IPS-20b (cell line): ENCODE data around the gene PPP1R14C.
"Not testable (repeated sequence)": the region's sequence is repeated elsewhere in the genome, so short reads cannot be mapped to it uniquely, and the experiment has no call there.

Experiments used
- H3K27ac ChIP-seq: one replicate; pipeline ENCODE4 v1.5.1; 2013; ENCODE audit warnings: low read length
- H3K27me3 ChIP-seq: 2 replicates; pipeline ENCODE4 v1.6.1; 2013; ENCODE audit warnings: mild to moderate bottlenecking, low read length, inconsistent platforms; ENCODE audit not compliant: insufficient read depth
- H3K36me3 ChIP-seq: 2 replicates; pipeline ENCODE4 v1.6.1; 2013; ENCODE audit warnings: low read depth, mild to moderate bottlenecking, inconsistent platforms, low read length, moderate library complexity; ENCODE audit not compliant: insufficient read depth
- H3K4me1 ChIP-seq: 2 replicates; pipeline ENCODE4 v1.6.1; 2013; ENCODE audit warnings: mild to moderate bottlenecking, control low read depth, inconsistent platforms, low read length, moderate library complexity; ENCODE audit not compliant: insufficient read depth
- H3K4me3 ChIP-seq: 2 replicates; pipeline ENCODE4 v1.5.1; 2013; ENCODE audit warnings: mild to moderate bottlenecking, low read length, inconsistent platforms
- H3K9ac ChIP-seq: 2 replicates; pipeline ENCODE4 v1.6.1; 2013; ENCODE audit warnings: low read depth, mild to moderate bottlenecking, inconsistent platforms, low read length, moderate library complexity
- H3K9me3 ChIP-seq: 2 replicates; pipeline ENCODE4 v1.6.1; 2013; ENCODE audit warnings: mild to moderate bottlenecking, low read depth, low read length, inconsistent platforms; ENCODE audit not compliant: insufficient read depth

PPP1R14C gene

DNA sequence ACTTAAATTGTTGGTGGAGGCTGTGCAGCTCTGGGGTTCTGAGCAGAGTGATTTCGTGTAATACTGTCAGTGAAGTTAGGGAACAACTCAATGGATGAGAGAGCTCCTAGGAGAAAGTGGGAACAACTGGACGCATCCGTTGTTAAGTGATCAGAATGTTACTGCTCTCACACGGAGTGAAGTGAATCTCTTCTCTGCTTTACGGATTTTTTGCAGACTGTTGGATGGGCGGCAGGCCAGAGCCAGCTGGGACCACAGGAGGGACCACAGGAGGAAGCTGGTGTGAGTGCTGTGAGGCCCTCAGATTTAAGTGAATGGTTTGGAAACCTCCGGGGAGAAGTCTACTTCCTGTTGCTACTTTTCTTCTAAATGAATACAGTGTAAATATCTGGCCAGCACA, 23.7 kb upstream of the PPP1R14C start:
- no peaks in the 10 kb centered on the region for H3K27me3 ChIP-seq
- no peaks in the 10 kb centered on the region for H3K9me3 ChIP-seq
- no peaks in the 10 kb centered on the region for H3K4me1 ChIP-seq
- H3K27ac ChIP-seq: no peak overlapping the region
- no peak overlapping the region for H3K4me3 ChIP-seq
- no peak overlapping the region for H3K9ac ChIP-seq
- H3K36me3 ChIP-seq: no peaks in the 10 kb centered on the region

DNA sequence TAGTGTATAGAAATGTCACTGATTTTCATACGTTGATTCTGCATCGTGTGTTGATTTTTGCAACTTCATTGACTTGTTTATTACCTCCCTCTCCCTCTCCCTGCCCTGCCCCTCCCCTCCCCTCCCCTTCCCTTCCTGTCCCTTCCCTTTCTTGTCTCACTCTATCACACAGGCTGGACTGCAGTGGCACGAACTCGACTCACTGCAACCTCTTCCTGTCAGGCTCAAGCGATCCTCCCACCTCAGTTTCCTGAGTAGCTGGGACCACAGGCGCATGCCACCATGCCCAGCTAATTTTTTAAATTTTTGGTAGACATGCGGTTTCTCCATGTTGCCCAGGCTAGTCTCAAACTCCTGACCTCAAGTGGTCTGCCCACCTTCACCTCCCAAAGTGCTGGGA, 19.2 kb upstream of the PPP1R14C start:
- Histone ChIP-seq H3K36me3 (no peaks in the 10 kb centered on the region), H3K27me3 (no peaks in the 10 kb centered on the region), H3K4me1 (no peaks in the 10 kb centered on the region), H3K9ac (no peak overlapping the region), H3K9me3 (no peaks in the 10 kb centered on the region), H3K27ac (no peak overlapping the region), H3K4me3 (no peak overlapping the region)

- Histone ChIP-seq H3K9ac (no peak overlapping the region), H3K27me3 (no peaks in the 10 kb centered on the region), H3K4me3 (no peak overlapping the region), H3K4me1 (no peaks in the 10 kb centered on the region), H3K9me3 (no peaks in the 10 kb centered on the region), H3K36me3 (no peaks in the 10 kb centered on the region), H3K27ac (no peak overlapping the region)
Measured at GRCh38 chr6:150124235-150124634, 18.6 kb upstream of the PPP1R14C start.

DNA sequence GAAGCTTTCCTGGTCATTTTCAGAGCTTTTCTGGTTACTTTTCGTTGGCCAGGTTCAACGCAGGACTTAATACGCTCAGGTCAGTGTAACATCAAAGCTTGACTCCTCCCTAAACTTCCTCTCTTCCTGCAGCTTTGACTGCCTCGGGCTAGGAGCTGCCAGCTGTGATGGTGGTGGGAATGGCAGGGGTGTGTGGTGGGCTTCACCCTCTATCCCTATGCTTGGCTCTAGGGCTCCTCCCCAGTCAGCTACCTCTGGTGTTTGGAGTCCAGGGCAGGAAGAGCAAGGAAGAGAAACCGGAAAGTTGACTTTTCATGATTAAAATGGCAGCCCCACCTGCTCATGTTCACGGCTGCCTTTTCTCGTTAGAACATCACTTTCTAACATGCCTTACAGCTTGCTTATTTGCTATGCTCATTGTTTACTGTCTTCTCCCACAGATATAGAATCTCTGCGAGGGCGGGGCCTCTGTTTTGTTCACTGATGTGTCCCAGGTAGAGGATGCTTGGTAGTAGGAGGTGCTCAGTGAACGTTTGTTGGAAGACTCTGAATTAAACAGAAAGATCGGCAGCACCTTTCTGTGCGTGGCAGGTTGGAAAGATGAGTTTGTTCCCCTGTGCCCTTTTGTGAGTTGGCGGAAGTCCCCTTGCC, 16.1 kb upstream of the PPP1R14C start:
- Histone ChIP-seq H3K36me3 (no peaks in the 10 kb centered on the region), H3K27ac (no peak overlapping the region), H3K27me3 (no peaks in the 10 kb centered on the region), H3K4me1 (no peaks in the 10 kb centered on the region), H3K9ac (no peak overlapping the region), H3K9me3 (no peaks in the 10 kb centered on the region), H3K4me3 (no peak overlapping the region)

- H3K4me1 ChIP-seq: no peaks in the 10 kb centered on the region
- H3K36me3 ChIP-seq: no peaks in the 10 kb centered on the region
- no peaks in the 10 kb centered on the region for H3K27me3 ChIP-seq
- H3K27ac ChIP-seq: no peak overlapping the region
- no peak overlapping the region for H3K4me3 ChIP-seq
- H3K9ac ChIP-seq: no peak overlapping the region
- H3K9me3 ChIP-seq: no peaks in the 10 kb centered on the region
Measured at GRCh38 chr6:150128425-150128824, 14.4 kb upstream of the PPP1R14C start.

DNA sequence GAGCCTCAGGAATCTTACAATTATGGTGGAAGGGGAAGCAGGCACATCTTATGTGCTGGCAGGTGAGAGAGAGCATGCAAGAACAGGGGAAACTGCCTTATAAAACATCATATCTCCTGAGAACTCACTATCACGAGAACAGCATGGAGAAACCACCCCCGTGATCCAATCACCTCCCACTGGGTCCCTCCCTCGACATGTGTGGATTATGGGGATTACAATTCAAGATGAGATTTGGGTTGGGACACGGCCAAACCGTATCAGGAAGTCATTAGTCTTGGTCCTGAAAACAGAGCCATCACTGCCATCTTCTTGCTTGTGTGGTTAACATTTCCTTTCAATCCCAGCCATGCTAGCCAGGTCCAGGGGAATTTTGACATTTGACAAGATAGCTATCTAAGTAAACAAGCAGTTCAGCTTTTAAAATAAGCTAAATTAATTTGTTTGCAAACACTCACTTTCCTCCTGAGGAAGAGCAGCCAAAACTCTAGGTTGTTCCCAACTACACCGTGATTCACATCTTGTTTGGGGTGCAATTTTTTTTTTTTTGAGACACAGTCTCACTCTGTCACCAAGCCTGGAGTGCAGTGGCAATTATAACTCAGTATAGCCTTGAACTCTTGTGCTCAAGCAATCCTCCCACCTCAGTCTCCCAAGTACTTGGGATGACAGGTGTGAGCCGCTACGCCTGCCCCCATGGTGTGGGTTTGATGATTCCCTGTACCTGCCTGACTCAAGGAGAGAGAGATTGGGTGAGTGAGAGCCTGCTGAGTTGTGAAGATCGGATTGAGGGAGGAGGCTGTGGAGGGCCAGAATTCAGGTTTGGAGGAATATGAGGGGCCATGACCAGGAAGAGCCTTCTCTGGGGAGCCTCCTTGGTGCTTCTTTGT, 13.0 kb upstream of the PPP1R14C start:
- H3K27ac ChIP-seq: no peak overlapping the region
- no peaks in the 10 kb centered on the region for H3K9me3 ChIP-seq
- H3K36me3 ChIP-seq: no peaks in the 10 kb centered on the region
- no peaks in the 10 kb centered on the region for H3K27me3 ChIP-seq
- no peak overlapping the region for H3K9ac ChIP-seq
- no peak overlapping the region for H3K4me3 ChIP-seq
- no peaks in the 10 kb centered on the region for H3K4me1 ChIP-seq

DNA sequence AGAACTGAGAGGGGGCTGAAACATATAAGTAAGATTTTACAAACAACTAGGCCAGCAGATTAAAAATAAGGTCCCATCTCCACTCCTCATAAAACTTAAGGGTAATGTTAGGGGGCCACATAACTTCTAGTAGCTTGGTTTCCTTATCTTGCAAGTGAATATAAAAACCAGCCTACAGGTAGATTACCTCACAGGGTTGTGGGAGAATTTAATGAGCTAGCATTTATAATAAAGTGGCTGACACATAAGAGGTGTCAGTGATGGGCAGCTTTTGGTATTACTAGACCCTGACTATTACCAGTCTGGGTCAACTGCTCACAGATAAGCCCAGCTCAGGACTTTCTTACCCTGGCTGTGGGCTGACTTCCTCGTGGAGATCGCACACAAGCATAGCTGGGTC, 9.2 kb upstream of the PPP1R14C start:
- no peaks in the 10 kb centered on the region for H3K36me3 ChIP-seq
- H3K9me3 ChIP-seq: no peaks in the 10 kb centered on the region

GRCh38 chr6:150134280-150134920, 8.4 kb upstream of the PPP1R14C start:
- Histone ChIP-seq H3K9ac (no peak overlapping the region), H3K4me3 (no peak overlapping the region), H3K27ac (no peak overlapping the region), H3K27me3 (no peaks in the 10 kb centered on the region), H3K9me3 (no peaks in the 10 kb centered on the region), H3K36me3 (no peaks in the 10 kb centered on the region), H3K4me1 (no peaks in the 10 kb centered on the region)

More for the DNA sequence above, 9.2 kb upstream of the PPP1R14C start:
- Histone ChIP-seq H3K4me3 (no peak overlapping the region), H3K27ac (no peak overlapping the region), H3K9ac (no peak overlapping the region), H3K27me3 (no peaks in the 10 kb centered on the region), H3K4me1 (no peaks in the 10 kb centered on the region)

DNA sequence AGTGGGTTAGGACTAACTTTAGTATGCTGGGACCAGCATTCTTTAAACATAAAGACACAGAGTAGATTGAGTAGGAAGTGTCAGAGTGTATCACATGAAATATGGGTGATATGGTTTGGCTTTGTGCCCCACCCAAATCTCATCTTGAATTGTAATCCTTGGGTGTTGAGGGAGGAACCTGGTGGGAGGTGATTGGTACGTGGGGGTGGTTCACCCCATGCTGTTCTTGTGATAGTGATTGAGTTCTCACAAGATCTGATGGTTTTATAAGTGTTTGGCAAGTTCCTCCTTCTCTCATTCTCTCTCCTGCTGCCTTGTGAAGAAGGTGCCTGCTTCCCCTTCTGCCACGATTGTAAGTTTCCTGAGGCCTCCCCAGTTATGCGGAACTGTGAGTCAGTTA, 5.1 kb upstream of the PPP1R14C start:
- not testable (repeated sequence) for H3K4me3 ChIP-seq, H3K27ac ChIP-seq, H3K9me3 ChIP-seq, H3K9ac ChIP-seq, H3K36me3 ChIP-seq, H3K4me1 ChIP-seq
- H3K27me3 ChIP-seq: peaks cover 30% of the 10 kb centered on the region

- Histone ChIP-seq H3K4me3 (no peak overlapping the region), H3K9me3 (no peaks in the 10 kb centered on the region), H3K9ac (no peak overlapping the region), H3K27ac (no peak overlapping the region), H3K4me1 (no peaks in the 10 kb centered on the region), H3K27me3 (peaks cover 39% of the 10 kb centered on the region), H3K36me3 (no peaks in the 10 kb centered on the region)
Measured at GRCh38 chr6:150138638-150139037, 4.2 kb upstream of the PPP1R14C start.

GRCh38 chr6:150139533-150139932, 3.3 kb upstream of the PPP1R14C start:
- no peak overlapping the region for H3K4me3 ChIP-seq
- H3K27me3 ChIP-seq: peaks cover 48% of the 10 kb centered on the region
- no peak overlapping the region for H3K27ac ChIP-seq
- H3K9ac ChIP-seq: no peak overlapping the region
- no peaks in the 10 kb centered on the region for H3K36me3 ChIP-seq
- no peaks in the 10 kb centered on the region; the same call in 1 of the 2 replicates for H3K9me3 ChIP-seq
- H3K4me1 ChIP-seq: peaks cover 4% of the 10 kb centered on the region; the same call in 1 of the 2 replicates
